ENCODE results near the gene CYP26B1. TPM values are rescaled to one million over a fixed set of nuclear protein-coding genes. Genes with fewer than 3 reads are reported as not detected.

The CYP26B1 gene
- total RNA-seq (2014; rRNA removed; shearing (Covaris generic)) (not detected in 2 replicates), total RNA-seq (2022) (not detected in 2 replicates), Bru-seq, nascent RNA (not detected), BruChase-seq, experiment 1, labeled RNA remaining after a 6-hour chase (not detected), BruChase-seq, experiment 2, labeled RNA remaining after a 2-hour chase (not detected)
- long read RNA-seq, result 0 reads

GRCh38 chr2:72147303-72147971 is at the start of gene CYP26B1:
Gene CYP26B1 (minus strand): TSS chr2:72147862. CDS start chr2:72147834, 28 bp downstream.
- Histone ChIP-seq H3K9me3 (ENCODE audit: low read length) (no peaks in the 10 kb centered on the region), H3K36me3 (ENCODE audit: insufficient read depth, low read length) (no peaks in the 10 kb centered on the region), H3K4me3 (ENCODE audit: low read depth, low read length, poor library complexity, severe bottlenecking) (no peak within 1 kb of the TSS), H2AFZ (ENCODE audit: low read length) (no peak within 1 kb of the TSS), H3K4me1 (ENCODE audit: insufficient read depth, low read length, poor library complexity, severe bottlenecking) (no peaks in the 10 kb centered on the region), H3K9me2 (ENCODE audit: insufficient read depth, low read length) (no peaks in the 10 kb centered on the region), H3K79me2 (ENCODE audit: insufficient read depth, low read depth, low read length) (no peaks in the 10 kb centered on the region), H4K20me1 (ENCODE audit: insufficient read depth, low read length) (no peaks in the 10 kb centered on the region), H3K27ac (ENCODE audit: low read depth, low read length, poor library complexity, severe bottlenecking) (no peak within 1 kb of the TSS), H3K4me2 (ENCODE audit: low read length) (no peak within 1 kb of the TSS)
- CTCF ChIA-PET (ENCODE audit: unreplicated experiment), result no interaction called here
- BruUV-seq (replicated peaks), result no TSS peak
- POLR2A ChIA-PET, result no interaction called here
- intact Hi-C loops (cut with micrococcal nuclease; ENCODE audit: unreplicated experiment), result no loop called here
- TF ChIP-seq EZH2phosphoT487 (IDR thresholded peaks at IDR 0.05; ENCODE audit: borderline replicate concordance, low read depth, low read length), result no peak
- TF ChIP-seq CTCF (conservative IDR thresholded peaks at IDR 0.05; ENCODE audit: low read length), result no peak
- no peak for DNase-seq (ENCODE audit: low spot score)

- intact Hi-C loops (cut with micrococcal nuclease; ENCODE audit: unreplicated experiment), result no loop called here
- CTCF ChIA-PET (ENCODE audit: unreplicated experiment), result no interaction called here
- H3K27ac ChIP-seq (ENCODE audit: low read depth, low read length, poor library complexity, severe bottlenecking), result no peak overlapping the region
- H3K36me3 ChIP-seq (ENCODE audit: insufficient read depth, low read length), result no peaks in the 10 kb centered on the region
- TF ChIP-seq EZH2phosphoT487 (IDR thresholded peaks at IDR 0.05; ENCODE audit: borderline replicate concordance, low read depth, low read length) (no peak), CTCF (conservative IDR thresholded peaks at IDR 0.05; ENCODE audit: low read length) (no peak)
- no peak overlapping the region for H3K4me2 ChIP-seq (ENCODE audit: low read length)
- H3K9me2 ChIP-seq (ENCODE audit: insufficient read depth, low read length), result 0 out of 2 replicates have a peak, but pooled peaks cover 3% of the 10 kb centered on the region
- no TSS peak for BruUV-seq (replicated peaks)
- H3K79me2 ChIP-seq (ENCODE audit: insufficient read depth, low read depth, low read length), result no peaks in the 10 kb centered on the region
- POLR2A ChIA-PET, result no interaction called here
- no peaks in the 10 kb centered on the region for H4K20me1 ChIP-seq (ENCODE audit: insufficient read depth, low read length)
- no peak overlapping the region for H2AFZ ChIP-seq (ENCODE audit: low read length)
- H3K4me3 ChIP-seq (ENCODE audit: low read depth, low read length, poor library complexity, severe bottlenecking), result no peak overlapping the region
- H3K9me3 ChIP-seq (ENCODE audit: low read length), result no peaks in the 10 kb centered on the region
- H3K4me1 ChIP-seq (ENCODE audit: insufficient read depth, low read length, poor library complexity, severe bottlenecking), result no peaks in the 10 kb centered on the region
- DNase-seq (ENCODE audit: low spot score), result no peak
These were observed 46.1 kb upstream of the CYP26B1 start for GRCh38 chr2:72193723-72194122.

GRCh38 chr2:72191441-72191840 is 43.8 kb upstream of the CYP26B1 start:
- intact Hi-C loops (cut with micrococcal nuclease; ENCODE audit: unreplicated experiment), result no loop called here
- no TSS peak for BruUV-seq (replicated peaks)
- H3K9me2 ChIP-seq (ENCODE audit: insufficient read depth, low read length), result 0 out of 2 replicates have a peak, but pooled peaks cover 3% of the 10 kb centered on the region
- H3K9me3 ChIP-seq (ENCODE audit: low read length), result no peaks in the 10 kb centered on the region
- no peaks in the 10 kb centered on the region for H3K36me3 ChIP-seq (ENCODE audit: insufficient read depth, low read length)
- CTCF ChIA-PET (ENCODE audit: unreplicated experiment), result no interaction called here
- POLR2A ChIA-PET, result no interaction called here
- H3K4me1 ChIP-seq (ENCODE audit: insufficient read depth, low read length, poor library complexity, severe bottlenecking), result no peaks in the 10 kb centered on the region
- H3K27ac ChIP-seq (ENCODE audit: low read depth, low read length, poor library complexity, severe bottlenecking), result no peak overlapping the region
- TF ChIP-seq CTCF (conservative IDR thresholded peaks at IDR 0.05; ENCODE audit: low read length), result no peak
- TF ChIP-seq EZH2phosphoT487 (IDR thresholded peaks at IDR 0.05; ENCODE audit: borderline replicate concordance, low read depth, low read length), result no peak
- no peak overlapping the region for H2AFZ ChIP-seq (ENCODE audit: low read length)
- no peak for DNase-seq (ENCODE audit: low spot score)
- no peaks in the 10 kb centered on the region for H4K20me1 ChIP-seq (ENCODE audit: insufficient read depth, low read length)
- H3K4me3 ChIP-seq (ENCODE audit: low read depth, low read length, poor library complexity, severe bottlenecking), result no peak overlapping the region
- H3K4me2 ChIP-seq (ENCODE audit: low read length), result no peak overlapping the region
- H3K79me2 ChIP-seq (ENCODE audit: insufficient read depth, low read depth, low read length), result no peaks in the 10 kb centered on the region

Data from OCI-LY7 (cell line).